ENCODE measurements around the gene AXIN2. TPM values are rescaled to one million over a fixed set of nuclear protein-coding genes. Genes with fewer than 3 reads are reported as not detected.
A peak's percentile ranks its signal among the peaks of the same experiment; 100 is the strongest.

The AXIN2 gene
- total and polyA plus RNA-seq, 12 donors: 5.7 to 19.2 (median 11.8) TPM

- TF ChIP-seq, protein P1, sequence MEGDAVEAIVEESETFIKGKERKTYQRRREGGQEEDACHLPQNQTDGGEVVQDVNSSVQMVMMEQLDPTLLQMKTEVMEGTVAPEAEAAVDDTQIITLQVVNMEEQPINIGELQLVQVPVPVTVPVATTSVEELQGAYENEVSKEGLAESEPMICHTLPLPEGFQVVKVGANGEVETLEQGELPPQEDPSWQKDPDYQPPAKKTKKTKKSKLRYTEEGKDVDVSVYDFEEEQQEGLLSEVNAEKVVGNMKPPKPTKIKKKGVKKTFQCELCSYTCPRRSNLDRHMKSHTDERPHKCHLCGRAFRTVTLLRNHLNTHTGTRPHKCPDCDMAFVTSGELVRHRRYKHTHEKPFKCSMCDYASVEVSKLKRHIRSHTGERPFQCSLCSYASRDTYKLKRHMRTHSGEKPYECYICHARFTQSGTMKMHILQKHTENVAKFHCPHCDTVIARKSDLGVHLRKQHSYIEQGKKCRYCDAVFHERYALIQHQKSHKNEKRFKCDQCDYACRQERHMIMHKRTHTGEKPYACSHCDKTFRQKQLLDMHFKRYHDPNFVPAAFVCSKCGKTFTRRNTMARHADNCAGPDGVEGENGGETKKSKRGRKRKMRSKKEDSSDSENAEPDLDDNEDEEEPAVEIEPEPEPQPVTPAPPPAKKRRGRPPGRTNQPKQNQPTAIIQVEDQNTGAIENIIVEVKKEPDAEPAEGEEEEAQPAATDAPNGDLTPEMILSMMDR (IDR thresholded peaks at IDR 0.05): no peak
- H3K4me1 ChIP-seq: peaks cover 5 to 75% (median 60%) of the 10 kb centered on the region in 9 donors
- H3K27me3 ChIP-seq: no peaks in the 10 kb centered on the region
- DNase-seq (peak in 1 of 2 donors; percentile 65), ATAC-seq (peak; percentile 36 to 89 (median 82))
- WGBS, 2 donors: 26 to 33% methylated on average over 5 of the region's 5 CpGs
- peak overlapping the region; percentile 29 to 87 (median 80) for H3K27ac ChIP-seq
- peaks cover 0 to 21% (median 0%) of the 10 kb centered on the region in 9 donors for H3K36me3 ChIP-seq
- no peak overlapping the region for H3K4me3 ChIP-seq
- no peaks in the 10 kb centered on the region for H3K9me3 ChIP-seq
- intact Hi-C loops (cut with DNase I): loop anchor here in 1 of 10 donors (2.0 kb wide), 1 partner anchor 84 kb away; no protein-coding TSS in a partner anchor
Measured at GRCh38 chr17:65547253-65547670, 14.2 kb downstream of the AXIN2 start.

DNA sequence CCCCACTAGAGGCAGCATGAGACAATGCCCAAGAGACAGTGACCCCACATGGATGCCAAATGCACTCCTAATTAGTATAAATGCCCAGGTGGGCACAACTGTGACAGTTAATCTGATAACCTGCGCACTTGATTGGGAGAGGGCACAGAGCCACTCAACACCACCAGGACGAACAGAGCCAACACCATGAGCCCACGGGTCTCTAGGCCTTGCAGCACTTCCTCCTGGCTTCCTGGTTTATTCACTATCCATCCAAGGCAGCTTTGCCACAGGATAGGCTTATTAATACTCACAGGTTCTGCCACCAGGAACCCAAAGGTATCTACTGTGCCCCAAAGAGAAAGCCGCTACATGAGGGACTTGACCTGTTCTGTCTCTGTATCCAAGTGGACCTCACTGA lies 14.9 kb downstream of the AXIN2 start:
- no peak overlapping the region for H3K4me3 ChIP-seq
- peaks cover 0 to 21% (median 0%) of the 10 kb centered on the region in 9 donors for H3K36me3 ChIP-seq
- DNase-seq (no peak), ATAC-seq (peak in 2 of 8 donors; percentile 2)
- WGBS, 2 donors: 78 to 83% methylated on average over 4 of the region's 4 CpGs
- peak overlapping the region; percentile 29 to 87 (median 80) for H3K27ac ChIP-seq
- intact Hi-C loops (cut with DNase I): loop anchor here in 1 of 10 donors (2.0 kb wide), 1 partner anchor 84 kb away; no protein-coding TSS in a partner anchor
- no peaks in the 10 kb centered on the region for H3K9me3 ChIP-seq
- H3K27me3 ChIP-seq: no peaks in the 10 kb centered on the region
- TF ChIP-seq, protein P1 (IDR thresholded peaks at IDR 0.05): no peak
- H3K4me1 ChIP-seq: peaks cover 5 to 79% (median 55%) of the 10 kb centered on the region in 9 donors

DNA sequence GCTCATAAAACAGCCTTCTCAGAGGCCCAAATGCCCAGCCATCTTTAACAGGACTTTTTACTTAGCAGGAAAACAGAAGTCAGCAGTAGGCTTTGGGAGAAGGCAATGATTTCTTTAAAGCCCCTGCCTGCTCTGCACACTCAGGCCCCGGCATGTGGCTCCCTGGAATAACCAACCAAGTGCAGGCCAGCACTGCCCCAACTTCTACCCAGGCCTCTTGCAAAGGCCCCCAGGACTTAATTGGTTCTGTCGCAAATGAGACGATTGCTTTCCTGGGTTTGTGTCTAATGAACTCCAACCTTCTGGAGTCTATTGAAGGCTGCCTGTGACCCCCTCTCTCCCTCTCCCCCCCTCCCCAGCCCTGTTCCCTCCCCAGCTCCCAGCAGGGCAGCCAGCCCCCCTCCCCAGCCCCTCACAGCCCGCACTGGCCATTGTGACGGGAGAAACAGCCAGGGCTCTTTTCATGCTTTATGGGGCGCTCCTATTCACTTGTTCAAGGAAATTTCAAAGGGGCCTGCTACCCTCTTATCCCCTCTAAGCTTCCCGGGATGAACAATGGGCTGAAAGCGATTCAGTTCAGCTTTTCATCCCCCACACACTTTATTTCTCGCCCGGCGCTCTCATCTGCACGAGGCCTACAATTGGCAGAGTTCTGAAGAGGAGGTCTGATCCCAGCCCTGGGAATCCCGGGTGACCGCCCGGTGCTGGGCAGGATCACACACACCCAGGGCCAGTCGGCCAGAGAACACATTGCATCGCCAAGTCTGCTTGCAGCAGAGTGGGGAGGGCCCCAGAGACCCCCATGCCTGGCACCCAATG lies 15.5 kb downstream of the AXIN2 start:
- H3K27ac ChIP-seq: peak overlapping the region; percentile 29 to 87 (median 80)
- 69 to 73% methylated on average over 17 of the region's 17 CpGs for WGBS, 2 donors
- H3K36me3 ChIP-seq: peaks cover 0 to 23% (median 0%) of the 10 kb centered on the region in 9 donors
- H3K4me1 ChIP-seq: peaks cover 5 to 79% (median 49%) of the 10 kb centered on the region in 9 donors
- intact Hi-C loops (cut with DNase I): loop anchor here in 1 of 10 donors (2.0 kb wide), 1 partner anchor 83 kb away; no protein-coding TSS in a partner anchor
- ATAC-seq: peak; percentile 20 to 87 (median 74)
- TF ChIP-seq, protein P1 (IDR thresholded peaks at IDR 0.05): no peak
- H3K4me3 ChIP-seq: no peak overlapping the region
- peak in 1 of 2 donors; percentile 43 for DNase-seq
- H3K27me3 ChIP-seq: no peaks in the 10 kb centered on the region
- no peaks in the 10 kb centered on the region for H3K9me3 ChIP-seq

DNA sequence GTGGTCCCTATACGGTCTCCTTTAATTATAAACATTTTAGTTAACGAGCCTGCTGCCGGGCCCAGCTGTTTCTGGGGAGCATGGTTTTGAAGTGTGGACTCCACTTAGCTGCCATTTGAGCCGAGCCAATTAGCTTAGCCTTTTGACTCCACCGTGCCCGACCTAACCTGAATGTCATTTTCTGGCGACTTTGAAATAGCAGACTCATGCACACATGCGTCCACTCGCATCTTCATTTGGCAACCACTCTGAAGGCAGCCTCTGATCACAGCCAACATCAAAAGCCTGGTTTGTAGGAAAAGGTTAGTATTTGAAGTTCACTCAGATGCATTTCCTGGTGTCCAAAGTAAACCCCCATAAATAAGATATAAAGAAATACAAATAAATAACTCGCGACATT lies 16.8 kb downstream of the AXIN2 start:
- TF ChIP-seq, protein P1 (IDR thresholded peaks at IDR 0.05): no peak
- WGBS, 2 donors: 75 to 77% methylated on average over 11 of the region's 11 CpGs
- ATAC-seq (no peak), DNase-seq (no peak)
- H3K27me3 ChIP-seq: no peaks in the 10 kb centered on the region
- H3K27ac ChIP-seq: peak overlapping the region in 6 of 10 donors; percentile 20 to 87 (median 58)
- no peak overlapping the region for H3K4me3 ChIP-seq
- peaks cover 0 to 33% (median 0%) of the 10 kb centered on the region in 9 donors for H3K36me3 ChIP-seq
- no peaks in the 10 kb centered on the region for H3K9me3 ChIP-seq
- intact Hi-C loops (cut with DNase I): no loop called here
- peaks cover 5 to 74% (median 39%) of the 10 kb centered on the region in 9 donors for H3K4me1 ChIP-seq
